Stomach smooth muscle (tissue), 2 donors: Measurements from ENCODE around the gene RNU6-8.

ENCODE experiments used
- H3K27ac ChIP-seq: one replicate; pipeline ENCODE4 v1.7.0; 2013; ENCODE audit warnings: mild to moderate bottlenecking, low read length, inconsistent platforms
- H3K27me3 ChIP-seq, 2 donors: one replicate each; pipeline ENCODE4 v1.7.0; 2013; ENCODE audit warnings: low read length in 2 of 2; ENCODE audit not compliant: insufficient read depth in 2 of 2, control insufficient read depth in 1 of 2
- H3K36me3 ChIP-seq, 2 donors: one replicate each; pipeline ENCODE4 v1.7.0; 2013; ENCODE audit warnings: low read length in 2 of 2; ENCODE audit not compliant: control insufficient read depth in 2 of 2, insufficient read depth in 2 of 2
- H3K4me1 ChIP-seq: one replicate; pipeline ENCODE4 v1.7.0; 2013; ENCODE audit warnings: low read length; ENCODE audit not compliant: control insufficient read depth, insufficient read depth
- H3K4me3 ChIP-seq, 2 donors: one replicate each; pipeline ENCODE4 v1.7.0; 2013; ENCODE audit warnings: low read length in 2 of 2
- H3K9ac ChIP-seq, 2 donors: one replicate each; pipeline ENCODE4 v1.7.0; 2013; ENCODE audit warnings: low read length in 2 of 2, mild to moderate bottlenecking in 1 of 2
- H3K9me3 ChIP-seq, 2 donors: one replicate each; pipeline ENCODE4 v1.7.0; 2013; ENCODE audit warnings: low read length in 2 of 2; ENCODE audit not compliant: control insufficient read depth in 2 of 2
- donor health status: healthy.
- donor health status: Pancreatic carcinoma.

RNU6-8 gene

GRCh38 chr14:32202998-32203882 is at the start of gene RNU6-8:
Gene RNU6-8 (minus strand): TSS chr14:32203269.
- Histone ChIP-seq H3K27ac (peak within 1 kb of the TSS; percentile 79), H3K36me3 (no peaks in the 10 kb centered on the region), H3K9ac (peak within 1 kb of the TSS; percentile 74 to 93), H3K4me3 (peak within 1 kb of the TSS; percentile 68 to 87), H3K9me3 (no peaks in the 10 kb centered on the region), H3K27me3 (no peaks in the 10 kb centered on the region), H3K4me1 (peaks cover 10% of the 10 kb centered on the region)

GRCh38 chr14:32252030-32252670 is 49.1 kb upstream of the RNU6-8 start:
- Histone ChIP-seq H3K27me3 (no peaks in the 10 kb centered on the region), H3K36me3 (no peaks in the 10 kb centered on the region), H3K4me1 (peaks cover 18% of the 10 kb centered on the region), H3K4me3 (no peak overlapping the region), H3K27ac (peak overlapping the region; percentile 26), H3K9me3 (no peaks in the 10 kb centered on the region), H3K9ac (no peak overlapping the region)

GRCh38 chr14:32251530-32251929 is 48.5 kb upstream of the RNU6-8 start:
- Histone ChIP-seq H3K36me3 (no peaks in the 10 kb centered on the region), H3K4me1 (peaks cover 18% of the 10 kb centered on the region), H3K9me3 (no peaks in the 10 kb centered on the region), H3K9ac (peak overlapping the region in 1 of 2 donors; percentile 43), H3K27ac (peak overlapping the region; percentile 26), H3K4me3 (no peak overlapping the region), H3K27me3 (no peaks in the 10 kb centered on the region)

GRCh38 chr14:32250681-32251080 is 47.6 kb upstream of the RNU6-8 start:
- H3K9ac ChIP-seq: no peak overlapping the region

GRCh38 chr14:32249780-32250179 is 46.7 kb upstream of the RNU6-8 start:
- Histone ChIP-seq H3K27ac (no peak overlapping the region), H3K4me3 (no peak overlapping the region), H3K9me3 (no peaks in the 10 kb centered on the region), H3K36me3 (no peaks in the 10 kb centered on the region), H3K9ac (no peak overlapping the region), H3K4me1 (peaks cover 9% of the 10 kb centered on the region), H3K27me3 (no peaks in the 10 kb centered on the region)

More at GRCh38 chr14:32250681-32251080, 47.6 kb upstream of the RNU6-8 start:
- Histone ChIP-seq H3K36me3 (no peaks in the 10 kb centered on the region), H3K9me3 (no peaks in the 10 kb centered on the region), H3K4me1 (peaks cover 16% of the 10 kb centered on the region), H3K27me3 (no peaks in the 10 kb centered on the region), H3K4me3 (no peak overlapping the region), H3K27ac (no peak overlapping the region)

- H3K27me3 ChIP-seq: no peaks in the 10 kb centered on the region
- no peaks in the 10 kb centered on the region for H3K9me3 ChIP-seq
- H3K4me1 ChIP-seq: peaks cover 5% of the 10 kb centered on the region
- no peak overlapping the region for H3K27ac ChIP-seq
- no peak overlapping the region for H3K4me3 ChIP-seq
- H3K36me3 ChIP-seq: no peaks in the 10 kb centered on the region
- no peak overlapping the region for H3K9ac ChIP-seq
Observed at GRCh38 chr14:32249371-32249770, 46.3 kb upstream of the RNU6-8 start.

- no peak overlapping the region for H3K27ac ChIP-seq
- H3K4me3 ChIP-seq: no peak overlapping the region
- peaks cover 4% of the 10 kb centered on the region for H3K4me1 ChIP-seq
- no peaks in the 10 kb centered on the region for H3K36me3 ChIP-seq
- no peaks in the 10 kb centered on the region for H3K27me3 ChIP-seq
- H3K9me3 ChIP-seq: no peaks in the 10 kb centered on the region
- no peak overlapping the region for H3K9ac ChIP-seq
Observed at GRCh38 chr14:32246751-32247150, 43.7 kb upstream of the RNU6-8 start.

GRCh38 chr14:32244404-32244803 is 41.3 kb upstream of the RNU6-8 start:
- no peak overlapping the region for H3K4me3 ChIP-seq
- no peak overlapping the region for H3K27ac ChIP-seq
- H3K27me3 ChIP-seq: no peaks in the 10 kb centered on the region
- no peaks in the 10 kb centered on the region for H3K9me3 ChIP-seq
- H3K9ac ChIP-seq: no peak overlapping the region
- H3K36me3 ChIP-seq: no peaks in the 10 kb centered on the region
- no peaks in the 10 kb centered on the region for H3K4me1 ChIP-seq

GRCh38 chr14:32233260-32233659 is 30.2 kb upstream of the RNU6-8 start:
- no peaks in the 10 kb centered on the region for H3K9me3 ChIP-seq

GRCh38 chr14:32232481-32232880 is 29.4 kb upstream of the RNU6-8 start:
- no peaks in the 10 kb centered on the region for H3K36me3 ChIP-seq
- no peaks in the 10 kb centered on the region for H3K9me3 ChIP-seq
- H3K27ac ChIP-seq: no peak overlapping the region
- peaks cover 4% of the 10 kb centered on the region for H3K4me1 ChIP-seq
- H3K27me3 ChIP-seq: no peaks in the 10 kb centered on the region
- H3K4me3 ChIP-seq: no peak overlapping the region
- H3K9ac ChIP-seq: no peak overlapping the region

More at GRCh38 chr14:32233260-32233659, 30.2 kb upstream of the RNU6-8 start:
- Histone ChIP-seq H3K27me3 (no peaks in the 10 kb centered on the region), H3K4me3 (no peak overlapping the region), H3K36me3 (no peaks in the 10 kb centered on the region), H3K9ac (no peak overlapping the region), H3K27ac (no peak overlapping the region), H3K4me1 (peaks cover 4% of the 10 kb centered on the region)
